Right lung (tissue), 5 donors: ENCODE data around the gene REX1BD. TPM values are rescaled to one million over a fixed set of nuclear protein-coding genes. Genes with fewer than 3 reads are reported as not detected.
A peak's percentile ranks its signal among the peaks of the same experiment; 100 is the strongest.
"Not testable (repeated sequence)": the region's sequence is repeated elsewhere in the genome, so short reads cannot be mapped to it uniquely, and the experiment has no call there.

ENCODE experiments used
- DNase-seq, 2 donors: peaks; one replicate each; pipeline ENCODE4 v3.0.0-alpha.2; 2013
- polyA plus RNA-seq, 5 donors: library from polyadenylated mRNA; unstranded; fragments of 120-200 nt; gene quantifications; one replicate each; pipeline versions ENCODE4 v1.2.1 to v1.2.3, GENCODE V29; 2013; ENCODE audit warnings: inconsistent platforms in 1 of 5, low replicate concordance in 1 of 5; ENCODE audit not compliant: insufficient read length in 5 of 5, insufficient read depth in 1 of 5

Gene REX1BD
- polyA plus RNA-seq, 5 donors: 20.5 to 52.2 (median 24.2) TPM

- no peak for DNase-seq
Observed at GRCh38 chr19:18568367-18568766, 20.2 kb upstream of the REX1BD start.

GRCh38 chr19:18571564-18572344 is 16.8 kb upstream of the REX1BD start, which contains the start of gene UBA52:
Gene UBA52 (plus strand): TSS chr19:18571857. CDS start chr19:18573301, 1,444 bp downstream.
- peak; percentile 97 to 98 for DNase-seq

GRCh38 chr19:18574691-18575291 is 13.8 kb upstream of the REX1BD start:
- no peak for DNase-seq

GRCh38 chr19:18576383-18576782 is 12.2 kb upstream of the REX1BD start:
- no peak for DNase-seq

GRCh38 chr19:18577365-18577914 is 11.2 kb upstream of the REX1BD start:
- no peak for DNase-seq

- DNase-seq: no peak
Observed at GRCh38 chr19:18580311-18580710, 8.3 kb upstream of the REX1BD start.

GRCh38 chr19:18586306-18586705 is 2.3 kb upstream of the REX1BD start:
- no peak for DNase-seq

GRCh38 chr19:18587561-18587960 is 1.0 kb upstream of the REX1BD start:
- no peak for DNase-seq

- DNase-seq: no peak
Observed at GRCh38 chr19:18587962-18588610, 512 bp upstream of the REX1BD start.

GRCh38 chr19:18589380-18590272 is 1.0 kb downstream of the REX1BD start:
- DNase-seq: peak in 1 of 2 donors; percentile 63

- peak in 1 of 2 donors; percentile 60 for DNase-seq
Observed at GRCh38 chr19:18590273-18591272, 2.0 kb downstream of the REX1BD start.

- no peak for DNase-seq
Observed at GRCh38 chr19:18591735-18592385, 3.3 kb downstream of the REX1BD start.

- DNase-seq: not testable (repeated sequence)
Observed at GRCh38 chr19:18592732-18593131, 4.1 kb downstream of the REX1BD start.

GRCh38 chr19:18593367-18594095 is 4.9 kb downstream of the REX1BD start:
- DNase-seq: no peak

GRCh38 chr19:18594096-18594823 is 5.7 kb downstream of the REX1BD start:
- DNase-seq: peak; percentile 75 to 78

- no peak for DNase-seq
Observed at GRCh38 chr19:18594824-18595373, 6.3 kb downstream of the REX1BD start.

- DNase-seq: no peak
Observed at GRCh38 chr19:18595475-18595874, 6.9 kb downstream of the REX1BD start.

GRCh38 chr19:18596752-18597157 is 8.2 kb downstream of the REX1BD start:
- no peak for DNase-seq
